Natural killer cell treated with Interleukin-12 subunit alpha and Interleukin-12 subunit beta and Interleukin-15 and Interleukin-18, amount 100 ng/mL, for 72 hours (primary cell): ENCODE data around the gene SLC35D1. TPM values are rescaled to one million over a fixed set of nuclear protein-coding genes. Genes with fewer than 3 reads are reported as not detected.

Experiments
- ATAC-seq, 2 donors: fragments of 150-1000 bp; cut with Tn5 transposase in 1 of 2; sonication (Bioruptor Pico), chemical (Tn5 transposase) in 1 of 2; 2 replicates each; pipeline ENCODE4 v1.10.0; 2021
- DNase-seq: peaks from one replicate; pipeline ENCODE4 v3.0.0; 2022; ENCODE audit warnings: low spot score
- H3K27ac Mint-ChIP-seq, 2 donors: 1 replicate in 1 of 2; 2 replicates in 1 of 2; pipeline ENCODE4 v1.8.0; 2022; ENCODE audit warnings: mixed read lengths in 2 of 2, mild to moderate bottlenecking in 1 of 2, moderate library complexity in 1 of 2
- H3K27me3 Mint-ChIP-seq, 2 donors: 1 replicate in 1 of 2; 2 replicates in 1 of 2; pipeline ENCODE4 v1.8.0; 2022; ENCODE audit warnings: mixed read lengths in 2 of 2
- H3K36me3 Mint-ChIP-seq: one replicate; pipeline ENCODE4 v1.8.0; 2022; ENCODE audit warnings: mixed read lengths
- H3K4me1 Mint-ChIP-seq, 2 donors: 1 replicate in 1 of 2; 2 replicates in 1 of 2; pipeline ENCODE4 v1.8.0; 2022; ENCODE audit warnings: low read depth in 2 of 2, mixed read lengths in 2 of 2, mild to moderate bottlenecking in 1 of 2
- H3K4me3 Mint-ChIP-seq: one replicate; pipeline ENCODE4 v1.8.0; 2022; ENCODE audit warnings: mixed read lengths
- H3K9me3 Mint-ChIP-seq: 2 replicates; pipeline ENCODE4 v1.8.0; 2022; ENCODE audit warnings: mixed read lengths
- total RNA-seq, 2 donors: library from RNA; stranded (reverse); gene quantifications; one replicate each; pipeline ENCODE4 v1.2.3, GENCODE V29; 2022

Gene SLC35D1
- total RNA-seq, 2 donors from 2014 or later: 26.6 to 28.2 TPM

DNA sequence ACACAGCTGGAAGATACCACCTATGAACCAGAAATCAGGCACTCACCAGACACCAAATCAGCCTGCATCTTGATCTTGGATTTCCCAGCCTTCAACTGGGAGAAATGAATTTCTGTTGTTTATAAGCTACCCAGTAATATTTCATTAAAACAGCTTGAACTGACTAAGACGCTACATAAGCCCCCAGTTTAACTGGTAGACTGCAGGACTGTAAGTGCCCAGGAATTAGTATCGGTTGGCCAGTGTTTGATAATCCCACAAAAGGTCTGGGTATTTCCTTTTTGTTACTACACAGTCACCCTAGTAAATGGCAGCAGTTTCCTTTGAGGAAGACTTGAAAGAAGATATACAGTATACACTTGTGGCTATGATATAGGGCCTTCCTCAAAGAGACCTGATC is 7.3 kb upstream of the SLC35D1 start:
- no peak overlapping the region for H3K27ac Mint-ChIP-seq
- H3K27me3 Mint-ChIP-seq: peaks cover 11 to 23% of the 10 kb centered on the region in 2 donors
- ATAC-seq (no peak), DNase-seq (no peak)
- no peak overlapping the region for H3K4me3 Mint-ChIP-seq
- H3K4me1 Mint-ChIP-seq: peaks cover 0 to 3% of the 10 kb centered on the region in 2 donors
- H3K36me3 Mint-ChIP-seq: no peaks in the 10 kb centered on the region
- no peaks in the 10 kb centered on the region for H3K9me3 Mint-ChIP-seq

DNA sequence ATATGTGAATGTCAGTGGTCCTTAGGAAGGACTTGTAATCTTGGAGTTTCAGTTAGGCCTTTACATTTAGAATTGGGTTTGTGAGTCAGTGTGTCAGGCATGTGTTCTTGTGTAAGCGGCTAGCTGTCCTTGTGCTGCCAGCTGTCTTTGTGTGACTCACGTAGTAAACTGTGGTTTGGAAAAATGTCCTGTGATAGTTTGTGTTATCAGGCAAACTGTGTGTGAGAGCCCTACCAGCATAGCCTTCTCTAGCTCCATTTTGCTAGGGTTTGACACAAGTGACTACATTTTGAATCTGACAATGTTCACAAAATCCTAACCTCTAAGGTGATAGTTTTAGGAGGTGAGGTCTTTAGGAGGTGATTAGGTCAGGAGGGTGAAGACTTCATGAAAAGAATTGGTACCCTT is 6.9 kb upstream of the SLC35D1 start:
- no peak for DNase-seq
- Mint-ChIP-seq H3K4me1 (peaks cover 4 to 5% of the 10 kb centered on the region in 2 donors), H3K36me3 (no peaks in the 10 kb centered on the region), H3K27me3 (peaks cover 13 to 23% of the 10 kb centered on the region in 2 donors), H3K27ac (no peak overlapping the region), H3K4me3 (no peak overlapping the region), H3K9me3 (no peaks in the 10 kb centered on the region)
- no peak for ATAC-seq

DNA sequence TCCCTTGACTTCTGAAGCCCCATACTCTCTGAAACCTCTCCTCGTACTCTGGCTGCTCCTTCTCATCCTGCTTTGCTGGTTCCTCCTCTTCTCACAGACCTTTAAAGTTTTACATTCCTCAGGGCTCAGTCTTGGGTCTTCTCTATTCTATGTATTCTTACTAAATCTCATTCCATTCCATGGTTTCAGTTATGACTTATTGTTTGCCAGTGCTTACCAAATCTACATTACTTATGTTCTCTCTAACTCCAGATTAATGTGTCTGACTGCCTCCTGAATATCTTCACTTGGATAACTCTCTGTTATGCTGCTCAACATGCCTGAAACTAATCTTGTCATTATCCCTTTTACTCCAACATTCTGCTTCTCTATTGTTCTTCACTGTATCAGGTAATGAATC is 5.4 kb upstream of the SLC35D1 start:
- ATAC-seq: no peak
- Mint-ChIP-seq H3K27ac (no peak overlapping the region), H3K36me3 (no peaks in the 10 kb centered on the region), H3K4me3 (no peak overlapping the region), H3K27me3 (peaks cover 4 to 13% of the 10 kb centered on the region in 2 donors), H3K4me1 (peaks cover 9 to 10% of the 10 kb centered on the region in 2 donors), H3K9me3 (no peaks in the 10 kb centered on the region)
- no peak for DNase-seq

DNA sequence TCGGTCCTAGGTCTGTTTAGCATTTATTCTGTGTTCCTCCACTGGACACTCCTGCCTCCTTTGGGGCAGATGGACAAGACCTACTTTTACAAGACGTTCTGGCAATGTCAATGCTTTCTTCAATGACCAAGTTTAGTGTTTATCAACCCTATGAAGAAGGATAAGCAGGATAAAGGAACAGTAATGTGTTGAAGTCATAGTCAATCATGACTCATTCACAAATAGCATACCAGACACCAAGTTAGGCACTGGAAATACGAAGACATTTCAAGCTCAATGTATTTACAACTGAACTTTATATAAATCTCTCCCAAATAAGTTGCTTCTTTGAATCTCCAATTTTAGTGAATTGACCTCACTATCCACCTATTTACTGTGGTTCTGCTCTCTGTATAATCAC is 4.8 kb upstream of the SLC35D1 start:
- no peaks in the 10 kb centered on the region for H3K9me3 Mint-ChIP-seq
- no peak for DNase-seq
- ATAC-seq: no peak
- peaks cover 2 to 8% of the 10 kb centered on the region in 2 donors for H3K27me3 Mint-ChIP-seq
- H3K4me3 Mint-ChIP-seq: no peak overlapping the region
- peaks cover 9 to 10% of the 10 kb centered on the region in 2 donors for H3K4me1 Mint-ChIP-seq
- no peak overlapping the region for H3K27ac Mint-ChIP-seq
- no peaks in the 10 kb centered on the region for H3K36me3 Mint-ChIP-seq

DNA sequence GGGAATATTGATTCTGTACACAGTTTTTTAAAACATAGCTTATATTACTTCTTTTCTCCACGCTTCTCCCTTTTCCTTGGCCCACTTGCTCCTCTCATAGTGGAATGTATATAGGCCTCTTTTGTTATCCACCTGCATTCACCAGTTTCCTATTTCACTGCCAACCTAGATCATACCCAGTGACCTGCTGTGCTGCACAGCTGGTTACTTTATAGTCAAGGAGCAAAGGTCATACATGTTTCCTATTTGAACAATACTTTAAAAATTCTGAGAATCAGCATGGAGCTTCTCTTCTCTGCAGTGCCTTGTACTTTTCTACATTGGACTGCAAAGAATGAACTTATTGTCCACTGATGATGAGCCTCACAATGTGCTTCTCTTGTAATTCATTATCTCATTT is 4.3 kb upstream of the SLC35D1 start:
- ATAC-seq (no peak), DNase-seq (no peak)
- no peak overlapping the region for H3K4me3 Mint-ChIP-seq
- H3K4me1 Mint-ChIP-seq: peaks cover 9 to 10% of the 10 kb centered on the region in 2 donors
- H3K27me3 Mint-ChIP-seq: peaks cover 2 to 8% of the 10 kb centered on the region in 2 donors
- no peaks in the 10 kb centered on the region for H3K36me3 Mint-ChIP-seq
- H3K9me3 Mint-ChIP-seq: no peaks in the 10 kb centered on the region
- no peak overlapping the region for H3K27ac Mint-ChIP-seq

DNA sequence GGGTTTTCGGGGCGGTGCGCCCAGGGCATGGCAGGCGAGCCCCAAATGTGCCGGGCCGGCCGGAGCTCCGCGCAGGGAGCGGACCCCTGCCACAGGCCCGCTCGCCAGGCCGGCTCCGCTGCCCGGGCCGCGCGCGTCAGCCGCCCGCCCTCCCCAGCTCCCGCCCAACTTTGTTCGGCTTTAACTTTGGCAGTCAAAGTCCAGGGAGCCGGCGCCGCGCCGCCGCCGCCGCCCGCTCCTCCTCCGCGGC is 488 bp downstream of the SLC35D1 start:
- peaks cover 0 to 2% of the 10 kb centered on the region in 2 donors for H3K27me3 Mint-ChIP-seq
- peak overlapping the region; percentile 94 for H3K4me3 Mint-ChIP-seq
- no peaks in the 10 kb centered on the region for H3K9me3 Mint-ChIP-seq
- peaks cover 26 to 31% of the 10 kb centered on the region in 2 donors for H3K4me1 Mint-ChIP-seq
- peak; percentile 62 for DNase-seq
- H3K27ac Mint-ChIP-seq: peak overlapping the region; percentile 72 to 74
- ATAC-seq: peak; percentile 58 to 66
- peaks cover 6% of the 10 kb centered on the region for H3K36me3 Mint-ChIP-seq

DNA sequence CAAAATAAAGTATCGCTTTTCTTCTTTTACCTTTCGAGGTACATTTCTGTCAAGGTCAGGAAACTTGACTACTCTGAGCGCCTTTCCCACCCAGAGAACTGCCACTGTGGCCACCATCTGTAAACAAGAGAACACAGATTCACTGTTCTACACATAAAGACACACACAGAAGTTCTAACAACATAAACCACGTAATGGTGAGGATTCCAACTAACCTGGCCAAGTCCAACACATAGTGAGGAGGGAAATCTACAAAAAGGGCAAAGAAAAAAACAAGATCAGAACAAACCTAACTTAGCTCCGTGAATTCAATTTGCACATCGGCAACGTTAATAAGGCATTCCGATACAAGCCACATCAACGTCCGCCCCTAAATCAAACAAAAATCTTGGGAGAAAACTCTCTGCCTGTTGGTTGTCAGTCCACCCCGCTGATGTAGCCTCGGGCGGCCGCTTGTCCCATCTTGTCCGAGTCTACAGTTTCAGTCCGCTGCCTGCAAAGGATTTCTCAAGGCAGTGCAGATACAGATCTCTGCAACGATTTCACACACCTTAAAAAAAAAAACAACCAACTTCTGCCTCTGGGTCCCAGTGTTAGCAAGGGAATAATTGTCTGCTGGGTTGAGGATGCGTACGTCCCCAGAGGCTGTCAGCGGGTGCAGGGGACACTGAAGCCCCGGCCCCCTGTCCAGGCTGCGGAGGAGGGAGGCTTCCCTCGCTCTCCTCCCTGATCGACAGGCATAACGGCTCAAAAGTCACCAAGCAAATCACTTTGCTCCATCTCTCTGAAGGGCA is 1.0 kb downstream of the SLC35D1 start:
- H3K36me3 Mint-ChIP-seq: peaks cover 10% of the 10 kb centered on the region
- no peak for DNase-seq
- H3K9me3 Mint-ChIP-seq: no peaks in the 10 kb centered on the region
- peak in 1 of 2 donors; percentile 13 for ATAC-seq
- peak overlapping the region; percentile 72 to 74 for H3K27ac Mint-ChIP-seq
- peaks cover 26 to 31% of the 10 kb centered on the region in 2 donors for H3K4me1 Mint-ChIP-seq
- H3K4me3 Mint-ChIP-seq: peak overlapping the region; percentile 94
- peaks cover 0 to 2% of the 10 kb centered on the region in 2 donors for H3K27me3 Mint-ChIP-seq

DNA sequence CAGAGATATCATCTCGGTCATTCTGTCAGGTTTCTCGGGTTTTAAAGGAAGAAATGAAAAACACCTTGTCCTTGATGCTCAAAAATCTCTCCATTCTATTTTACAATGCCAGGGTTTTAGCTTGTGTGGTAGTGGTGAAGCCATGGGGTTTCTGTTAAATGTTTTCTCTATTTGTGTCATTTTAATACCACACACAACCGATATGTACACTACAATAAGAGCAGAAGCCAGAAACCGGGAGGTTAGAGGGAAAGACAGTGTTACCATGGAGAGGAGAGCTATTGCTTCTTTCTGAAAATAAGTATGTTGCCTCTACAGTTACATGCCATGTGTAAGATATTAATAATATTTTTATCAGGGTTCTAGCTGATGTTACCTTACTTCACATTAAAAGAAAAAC is 2.8 kb downstream of the SLC35D1 start:
- Mint-ChIP-seq H3K36me3 (peaks cover 17% of the 10 kb centered on the region), H3K27ac (no peak overlapping the region), H3K27me3 (peaks cover 0 to 2% of the 10 kb centered on the region in 2 donors), H3K9me3 (no peaks in the 10 kb centered on the region), H3K4me3 (peak overlapping the region; percentile 42), H3K4me1 (peaks cover 26 to 31% of the 10 kb centered on the region in 2 donors)
- no peak for DNase-seq
- no peak for ATAC-seq

DNA sequence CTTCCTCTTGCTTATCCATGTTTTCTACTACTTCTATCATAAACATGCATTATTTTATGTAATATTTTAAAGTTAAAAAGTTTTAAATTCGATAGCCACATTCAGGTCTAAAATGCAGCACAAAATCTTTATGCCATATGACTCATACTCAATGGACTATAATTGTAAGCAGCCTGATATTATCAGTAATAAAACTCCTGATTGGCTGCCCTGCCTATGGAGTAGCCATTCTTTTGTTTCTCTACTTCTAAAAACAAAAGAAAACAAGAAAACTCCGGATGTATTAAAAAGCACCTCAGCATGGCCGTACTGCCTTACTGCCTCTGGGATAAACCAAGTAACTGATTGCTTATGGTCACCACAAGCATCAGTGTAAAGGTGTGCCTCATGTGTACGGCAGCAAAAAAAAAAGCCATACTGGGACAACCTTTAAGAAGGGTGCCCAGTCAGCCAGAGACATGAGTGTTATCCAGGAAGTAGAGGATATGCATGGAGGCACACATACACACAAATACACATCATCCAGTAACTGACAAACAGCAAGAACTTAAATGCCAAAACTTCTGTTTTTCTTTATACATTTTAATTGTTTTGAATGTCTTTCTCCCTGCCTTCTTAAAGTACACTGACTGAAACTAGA is 9.2 kb downstream of the SLC35D1 start:
- no peak for ATAC-seq
- H3K9me3 Mint-ChIP-seq: no peaks in the 10 kb centered on the region
- H3K4me1 Mint-ChIP-seq: peaks cover 2 to 6% of the 10 kb centered on the region in 2 donors
- H3K4me3 Mint-ChIP-seq: no peak overlapping the region
- DNase-seq: no peak
- H3K27ac Mint-ChIP-seq: no peak overlapping the region
- H3K27me3 Mint-ChIP-seq: no peaks in the 10 kb centered on the region
- H3K36me3 Mint-ChIP-seq: peaks cover 35% of the 10 kb centered on the region

DNA sequence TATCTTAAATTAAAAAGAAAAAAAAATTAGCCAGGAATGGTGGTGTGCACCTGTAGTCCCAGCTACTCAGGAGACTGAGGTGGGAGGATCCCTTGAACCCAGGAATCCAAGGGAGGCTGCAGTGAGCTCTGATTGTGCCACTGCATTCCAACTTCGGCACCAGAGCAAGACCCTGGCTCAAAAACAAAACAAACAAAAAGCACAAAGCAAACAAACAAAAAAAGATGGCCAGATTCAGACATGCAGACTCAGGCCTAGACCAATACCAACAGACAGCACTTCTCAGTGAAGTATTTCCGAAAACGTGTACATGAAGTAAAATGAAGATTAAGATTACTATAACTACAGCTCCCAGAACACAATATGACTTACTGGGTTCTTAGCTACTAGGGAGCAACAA is 10.6 kb downstream of the SLC35D1 start:
- H3K36me3 Mint-ChIP-seq: peaks cover 39% of the 10 kb centered on the region
- ATAC-seq (no peak), DNase-seq (no peak)
- H3K27me3 Mint-ChIP-seq: no peaks in the 10 kb centered on the region
- H3K27ac Mint-ChIP-seq: no peak overlapping the region
- no peaks in the 10 kb centered on the region for H3K9me3 Mint-ChIP-seq
- no peak overlapping the region for H3K4me3 Mint-ChIP-seq
- peaks cover 2 to 6% of the 10 kb centered on the region in 2 donors for H3K4me1 Mint-ChIP-seq

DNA sequence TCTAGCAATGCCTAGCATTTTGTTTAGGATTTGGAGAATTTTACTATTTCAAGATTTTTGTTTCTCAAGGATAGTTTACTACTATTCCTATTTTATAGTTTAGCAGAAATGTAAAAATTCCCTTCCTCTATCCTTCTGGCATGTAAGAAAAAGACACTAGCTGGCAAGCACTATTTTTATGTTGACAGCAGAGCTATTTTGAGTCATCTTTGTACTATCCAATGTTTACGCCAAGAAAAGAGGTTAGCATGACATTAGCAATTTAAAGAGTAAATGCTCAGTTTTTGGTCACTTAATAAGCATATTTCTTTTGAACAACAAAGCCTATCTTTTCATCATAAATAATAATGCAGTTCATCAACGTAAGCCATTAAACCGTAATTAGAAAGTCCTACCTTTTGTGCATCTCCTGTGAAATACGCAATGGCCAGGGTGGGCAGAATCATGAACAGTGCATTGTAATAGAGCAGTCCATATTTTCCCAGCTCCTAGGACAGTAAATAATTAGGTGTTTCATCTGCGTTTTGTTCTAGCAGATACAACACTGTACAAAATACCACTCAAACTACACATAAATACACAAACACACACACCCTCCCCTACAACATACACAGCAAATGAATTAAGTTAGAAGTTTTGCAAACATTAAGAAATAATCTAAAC is 12.0 kb downstream of the SLC35D1 start:
- H3K36me3 Mint-ChIP-seq: peaks cover 45% of the 10 kb centered on the region
- H3K27me3 Mint-ChIP-seq: no peaks in the 10 kb centered on the region
- no peak overlapping the region for H3K4me3 Mint-ChIP-seq
- DNase-seq (no peak), ATAC-seq (no peak)
- H3K4me1 Mint-ChIP-seq: peaks cover 5 to 6% of the 10 kb centered on the region in 2 donors
- H3K9me3 Mint-ChIP-seq: peaks cover under 1% of the 10 kb centered on the region
- H3K27ac Mint-ChIP-seq: no peak overlapping the region

DNA sequence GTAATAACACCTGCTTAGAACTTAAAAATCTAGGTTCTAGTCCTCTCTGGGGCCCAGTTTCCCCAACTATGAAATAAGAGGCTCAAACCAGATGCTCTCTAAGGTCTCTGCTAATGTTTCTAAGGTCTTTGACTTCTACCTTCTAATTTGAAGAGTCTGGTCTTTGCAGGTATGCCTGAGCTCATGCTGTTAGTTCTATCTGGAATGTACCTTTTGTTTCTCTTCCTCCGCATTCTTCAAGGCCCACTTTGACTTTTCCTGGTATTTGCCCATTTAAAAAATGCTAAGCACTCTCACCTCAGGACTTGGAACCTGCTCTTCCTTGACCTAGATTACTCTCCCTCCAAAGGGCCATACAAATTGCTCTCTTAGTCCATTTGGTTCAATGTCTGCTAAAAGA is 13.5 kb downstream of the SLC35D1 start:
- peaks cover 56% of the 10 kb centered on the region for H3K36me3 Mint-ChIP-seq
- H3K9me3 Mint-ChIP-seq: peaks cover 4% of the 10 kb centered on the region
- no peak overlapping the region for H3K27ac Mint-ChIP-seq
- ATAC-seq (no peak), DNase-seq (no peak)
- H3K4me1 Mint-ChIP-seq: peaks cover 5 to 6% of the 10 kb centered on the region in 2 donors
- no peak overlapping the region for H3K4me3 Mint-ChIP-seq
- H3K27me3 Mint-ChIP-seq: no peaks in the 10 kb centered on the region

DNA sequence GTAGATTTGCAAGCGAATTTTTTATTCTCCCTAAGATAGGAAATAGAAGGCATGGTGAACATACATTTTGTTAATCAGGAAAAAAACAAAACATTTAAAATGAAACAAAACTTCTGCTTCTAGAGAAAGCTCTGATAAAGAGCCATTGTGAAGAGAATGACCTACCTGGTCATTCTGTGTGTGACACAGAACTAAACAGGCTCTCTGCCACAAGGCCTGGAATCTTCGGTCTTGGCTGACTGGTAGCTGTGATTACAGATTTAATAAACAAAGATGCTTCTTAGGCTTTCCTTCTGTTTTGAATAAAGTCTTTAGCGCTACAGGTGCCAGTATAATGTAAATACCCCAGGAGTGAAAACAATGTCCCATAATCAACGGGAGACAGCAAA is 22.1 kb downstream of the SLC35D1 start:
- peaks cover 39% of the 10 kb centered on the region for H3K36me3 Mint-ChIP-seq

More for the DNA sequence above, 22.1 kb downstream of the SLC35D1 start:
- ATAC-seq (no peak), DNase-seq (no peak)
- peaks cover 2% of the 10 kb centered on the region for H3K9me3 Mint-ChIP-seq
- H3K27me3 Mint-ChIP-seq: no peaks in the 10 kb centered on the region
- no peak overlapping the region for H3K27ac Mint-ChIP-seq
- H3K4me3 Mint-ChIP-seq: no peak overlapping the region
- H3K4me1 Mint-ChIP-seq: peaks cover 0 to 2% of the 10 kb centered on the region in 2 donors
